Tibial nerve (tissue), 3 donors: ENCODE measurements around the gene ZSWIM3.

ENCODE experiments used
- CTCF ChIP-seq, 5 experiments: fragments of 200-600 bp in 3 of 5; fragments of 450-650 bp in 2 of 5; sonication (generic) in 3 of 5; IDR thresholded peaks; one replicate each; pipeline ENCODE4 v1.5.1; 2016 to 2019; ENCODE audit warnings: antibody characterized with exemption in 5 of 5, mild to moderate bottlenecking in 3 of 5, moderate library complexity in 2 of 5
- POLR2A ChIP-seq, 2 donors: fragments of 450-650 bp; IDR thresholded peaks; one replicate each; pipeline ENCODE4 v1.6.1; 2017; ENCODE audit warnings: antibody characterized with exemption in 2 of 2, mild to moderate bottlenecking in 2 of 2, moderate library complexity in 2 of 2

GRCh38 chr20:45833030-45833882, 24.2 kb upstream of the ZSWIM3 start, which contains the start of gene SNX21:
- no peak for TF ChIP-seq CTCF (IDR thresholded peaks at IDR 0.05)
- TF ChIP-seq POLR2A (IDR thresholded peaks at IDR 0.05), result no peak
